ENCODE results near the gene APBA2. TPM values are rescaled to one million over a fixed set of nuclear protein-coding genes. Genes with fewer than 3 reads are reported as not detected.

APBA2 gene
- total RNA-seq, 1 experiment from 2014 or later, result 11.2 TPM

- TF ChIP-seq PREB (CRISPR knock-in tag; IDR thresholded peaks at IDR 0.05; ENCODE audit: borderline replicate concordance), result no peak
- no peak for TF ChIP-seq ZNF281 (CRISPR knock-in tag; IDR thresholded peaks at IDR 0.05)
- no peak for TF ChIP-seq ZNF532 (CRISPR knock-in tag; IDR thresholded peaks at IDR 0.05; ENCODE audit: borderline replicate concordance)
- no peak for TF ChIP-seq FOXJ3 (CRISPR knock-in tag; IDR thresholded peaks at IDR 0.05; ENCODE audit: borderline replicate concordance)
- no peak for TF ChIP-seq NR3C1 (CRISPR knock-in tag; conservative IDR thresholded peaks at IDR 0.05; ENCODE audit: low read depth)
These were observed 109.2 kb downstream of the APBA2 start (continued) for GRCh38 chr15:28994831-28995596.

- ATAC-seq, result no peak
- H3K27ac Mint-ChIP-seq, result no peak overlapping the region
These were observed 109.9 kb downstream of the APBA2 start for GRCh38 chr15:28995705-28996104.

GRCh38 chr15:28996289-28996688, 110.5 kb downstream of the APBA2 start:
- H3K27me3 Mint-ChIP-seq (ENCODE audit: low read depth), result no peaks in the 10 kb centered on the region
- H3K36me3 Mint-ChIP-seq, result no peaks in the 10 kb centered on the region
- ATAC-seq (no peak), DNase-seq (ENCODE audit: low spot score) (no peak)
- ChIA-PET CTCF (interaction anchor here (0.6 to 4.5 kb wide), 5 partner anchors 12 to 106 kb away, joined by 3 to 37 read pairs (median 16); no protein-coding TSS in a partner anchor), POLR2A (no interaction called here)
- H3K27ac Mint-ChIP-seq, result no peak overlapping the region
- H3K4me1 Mint-ChIP-seq, result peaks cover 28% of the 10 kb centered on the region
- H3K9me3 Mint-ChIP-seq, result peaks cover 4% of the 10 kb centered on the region; the same call in 1 of the 2 replicates
- no peak overlapping the region for H3K4me3 Mint-ChIP-seq
- TF ChIP-seq MAX (CRISPR knock-in tag; IDR thresholded peaks at IDR 0.05) (no peak), NFYB (CRISPR knock-in tag; conservative IDR thresholded peaks at IDR 0.05; ENCODE audit: low read depth) (no peak), CDX4 (CRISPR knock-in tag; IDR thresholded peaks at IDR 0.05; ENCODE audit: borderline replicate concordance) (no peak), ZNF512 (CRISPR knock-in tag; IDR thresholded peaks at IDR 0.05; ENCODE audit: borderline replicate concordance) (no peak), JUN (CRISPR knock-in tag; IDR thresholded peaks at IDR 0.05) (no peak), MLX (CRISPR knock-in tag; IDR thresholded peaks at IDR 0.05) (no peak), ATF2 (CRISPR knock-in tag; IDR thresholded peaks at IDR 0.05; ENCODE audit: borderline replicate concordance, low read depth) (no peak)

More at GRCh38 chr15:28995705-28996104, 109.9 kb downstream of the APBA2 start:
- Mint-ChIP-seq H3K9me3 (peaks cover 4% of the 10 kb centered on the region; the same call in 1 of the 2 replicates), H3K4me1 (peaks cover 28% of the 10 kb centered on the region), H3K4me3 (no peak overlapping the region), H3K27me3 (ENCODE audit: low read depth) (no peaks in the 10 kb centered on the region), H3K36me3 (no peaks in the 10 kb centered on the region)
- no peak for DNase-seq (ENCODE audit: low spot score)
- CTCF ChIA-PET, result interaction anchor here (0.6 to 4.5 kb wide), 7 partner anchors 12 to 107 kb away, joined by 3 to 37 read pairs (median 8); no protein-coding TSS in a partner anchor
- POLR2A ChIA-PET, result no interaction called here
- TF ChIP-seq ZNF512 (CRISPR knock-in tag; IDR thresholded peaks at IDR 0.05; ENCODE audit: borderline replicate concordance), result no peak
